SW480 (cell line): Measurements from ENCODE around the gene TMEM184C.

ENCODE experiments used
- DNase-seq: peaks from one replicate; pipeline ENCODE4 v3.0.0-alpha.2; 2016; ENCODE audit warnings: low spot score

Gene TMEM184C

GRCh38 chr4:147617173-147617840 is at the start of gene TMEM184C:
Gene TMEM184C (plus strand): TSS chr4:147617397. CDS start chr4:147617957, 560 bp downstream.
- DNase-seq: peak; percentile 88

GRCh38 chr4:147570616-147571015 is 46.6 kb upstream of the TMEM184C start:
- DNase-seq: no peak

GRCh38 chr4:147571036-147571770 is 46.0 kb upstream of the TMEM184C start:
- DNase-seq: no peak

GRCh38 chr4:147576084-147576483 is 41.1 kb upstream of the TMEM184C start:
- DNase-seq: no peak

GRCh38 chr4:147578051-147578476 is 39.1 kb upstream of the TMEM184C start:
- DNase-seq: no peak

- no peak for DNase-seq
Observed at GRCh38 chr4:147578593-147578992, 38.6 kb upstream of the TMEM184C start.

- DNase-seq: no peak
Observed at GRCh38 chr4:147580396-147580795, 36.8 kb upstream of the TMEM184C start.

- DNase-seq: no peak
Observed at GRCh38 chr4:147581606-147582350, 35.4 kb upstream of the TMEM184C start.

GRCh38 chr4:147582386-147583060 is 34.7 kb upstream of the TMEM184C start:
- no peak for DNase-seq

GRCh38 chr4:147583876-147584275 is 33.3 kb upstream of the TMEM184C start:
- no peak for DNase-seq

GRCh38 chr4:147586032-147586431 is 31.2 kb upstream of the TMEM184C start:
- DNase-seq: no peak

GRCh38 chr4:147586637-147587036 is 30.6 kb upstream of the TMEM184C start:
- no peak for DNase-seq

- DNase-seq: no peak
Observed at GRCh38 chr4:147587041-147587440, 30.2 kb upstream of the TMEM184C start.

GRCh38 chr4:147589586-147589985 is 27.6 kb upstream of the TMEM184C start:
- no peak for DNase-seq

- peak; percentile 24 for DNase-seq
Observed at GRCh38 chr4:147590249-147590920, 26.8 kb upstream of the TMEM184C start.

- DNase-seq: no peak
Observed at GRCh38 chr4:147591106-147591505, 26.1 kb upstream of the TMEM184C start.

- no peak for DNase-seq
Observed at GRCh38 chr4:147594107-147594506, 23.1 kb upstream of the TMEM184C start.

- DNase-seq: no peak
Observed at GRCh38 chr4:147594578-147594977, 22.6 kb upstream of the TMEM184C start.

- peak; percentile 7 for DNase-seq
Observed at GRCh38 chr4:147596377-147596776, 20.8 kb upstream of the TMEM184C start.

GRCh38 chr4:147596981-147597380 is 20.2 kb upstream of the TMEM184C start:
- DNase-seq: no peak

- no peak for DNase-seq
Observed at GRCh38 chr4:147597561-147597960, 19.6 kb upstream of the TMEM184C start.

- no peak for DNase-seq
Observed at GRCh38 chr4:147599206-147599605, 18.0 kb upstream of the TMEM184C start.
